NCI-H1105 (cell line): Measurements from ENCODE around the gene CFAP61.
"Not testable (repeated sequence)": the region's sequence is repeated elsewhere in the genome, so short reads cannot be mapped to it uniquely, and the experiment has no call there.

ENCODE experiments used
- DNase-seq: peaks from one replicate; lab custom pipeline; 2025; lab: John Stamatoyannopoulos, UW

Gene CFAP61

DNA sequence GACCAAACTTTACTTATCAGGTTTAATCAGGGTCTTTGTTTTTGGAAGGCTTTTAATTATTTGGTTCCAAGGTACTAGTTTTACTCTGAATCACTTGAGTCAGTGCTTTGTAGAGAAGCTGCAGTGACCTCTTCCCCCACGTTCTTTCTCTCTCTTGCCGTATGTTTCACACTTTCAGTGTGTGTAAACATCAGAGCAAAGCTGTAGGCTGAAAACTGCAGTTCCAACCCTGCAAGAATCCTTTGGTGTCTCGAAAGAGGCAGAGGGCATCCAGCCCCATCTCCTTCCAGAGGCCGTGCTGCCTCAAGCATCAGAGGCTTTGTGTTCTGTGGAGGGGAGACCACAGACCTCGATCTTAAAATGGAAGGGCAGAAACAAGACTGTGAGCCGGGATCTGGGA, 42.1 kb downstream of the CFAP61 start:
- no peak for DNase-seq

DNA sequence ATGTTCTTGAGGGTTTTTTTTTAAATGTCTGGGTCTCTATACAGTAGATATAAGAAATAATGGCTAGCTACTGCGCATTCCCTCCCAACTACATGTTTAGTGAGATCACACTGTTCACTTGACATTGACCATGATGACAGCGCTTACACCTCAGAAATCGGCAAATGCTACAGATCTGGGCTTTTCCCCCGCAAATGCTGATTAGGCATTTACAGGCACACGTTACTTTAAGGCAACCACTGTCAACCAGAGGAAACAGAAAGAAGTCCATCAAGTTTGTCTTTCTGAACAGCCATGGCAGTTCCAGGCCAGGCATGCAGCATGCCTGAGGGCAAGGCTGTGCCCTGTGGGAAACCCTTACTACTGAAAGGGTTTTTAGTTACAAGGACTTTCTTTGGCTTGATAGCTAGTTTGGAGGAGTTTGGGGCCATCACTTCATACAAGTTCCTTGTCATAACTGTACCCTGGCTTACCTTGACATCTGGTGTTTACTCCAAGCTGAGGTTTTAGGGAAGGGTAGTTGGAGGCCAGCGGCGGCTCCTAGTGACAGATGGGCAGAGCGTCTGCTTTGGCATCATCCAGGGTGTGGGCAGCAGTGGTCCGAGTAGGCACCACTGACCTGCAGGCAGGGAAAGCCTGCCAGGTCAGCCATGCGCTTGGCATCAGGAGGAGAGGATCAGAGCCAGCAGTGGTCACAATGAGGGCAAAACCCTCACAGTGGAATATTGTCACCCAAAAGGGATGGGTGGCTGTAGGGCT, 43.0 kb downstream of the CFAP61 start:
- no peak for DNase-seq

- DNase-seq, result no peak
Measured at GRCh38 chr20:20096421-20096820, 44.1 kb downstream of the CFAP61 start.

DNA sequence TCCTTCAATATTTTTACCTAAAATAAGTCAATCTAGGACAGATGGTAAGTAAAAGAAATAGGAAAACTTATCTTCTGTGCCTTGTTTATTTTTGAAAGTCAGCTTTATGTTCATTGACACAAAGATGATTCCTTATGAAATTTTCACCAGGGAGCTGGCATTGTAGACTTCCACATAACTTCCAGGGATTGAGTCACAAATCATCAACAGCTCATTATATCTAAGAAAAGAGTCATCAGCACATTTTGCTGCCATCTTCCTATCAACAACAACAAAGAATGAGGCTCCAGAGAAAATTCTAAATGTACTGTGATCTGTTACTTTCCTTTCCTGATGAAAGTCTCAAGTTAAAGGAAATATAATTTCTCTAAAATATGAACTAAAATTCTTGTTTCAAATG, 48.5 kb downstream of the CFAP61 start:
- no peak for DNase-seq

DNA sequence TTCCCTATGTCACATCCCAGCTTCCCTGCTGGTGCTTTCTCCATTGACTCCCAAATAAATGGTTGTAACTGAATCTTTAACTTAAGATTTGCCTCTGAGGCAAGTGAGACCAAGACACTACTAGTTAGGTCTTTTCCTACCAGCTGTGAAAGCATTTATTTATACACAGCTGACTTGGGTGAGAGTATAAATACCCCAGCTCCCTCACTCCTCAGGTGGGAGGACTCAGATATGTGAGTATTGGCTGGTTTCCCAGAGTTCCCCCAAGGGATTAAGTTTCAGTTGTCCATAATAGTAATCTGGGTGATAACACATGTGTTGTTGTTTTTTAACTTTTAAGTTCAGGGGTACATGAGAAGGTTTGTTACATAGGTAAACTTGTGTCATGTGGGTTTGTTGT, 49.8 kb downstream of the CFAP61 start:
- no peak for DNase-seq

GRCh38 chr20:20102716-20103258, 50.5 kb downstream of the CFAP61 start:
- no peak for DNase-seq

- no peak for DNase-seq
Measured at GRCh38 chr20:20103486-20103885, 51.2 kb downstream of the CFAP61 start.

DNA sequence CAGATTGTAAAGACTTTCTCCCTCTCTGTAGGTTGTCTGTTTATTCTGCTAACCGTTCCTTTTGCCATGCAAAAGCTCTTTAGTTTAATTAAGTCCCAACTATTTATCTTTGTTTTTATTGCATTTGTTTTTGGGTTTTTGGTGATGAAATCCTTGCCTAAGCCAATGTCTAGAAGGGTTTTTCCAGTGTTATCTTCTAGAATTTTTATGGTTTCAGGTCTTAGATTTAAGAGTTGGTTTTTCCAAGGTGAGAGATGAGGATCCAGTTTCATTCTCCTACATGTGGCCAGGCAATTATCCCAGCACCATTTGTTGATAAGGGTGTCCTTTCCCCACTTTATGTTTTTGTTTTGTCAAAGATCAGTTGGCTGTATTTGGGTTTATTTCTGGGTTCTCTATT, 70.9 kb downstream of the CFAP61 start:
- DNase-seq, result not testable (repeated sequence)

DNA sequence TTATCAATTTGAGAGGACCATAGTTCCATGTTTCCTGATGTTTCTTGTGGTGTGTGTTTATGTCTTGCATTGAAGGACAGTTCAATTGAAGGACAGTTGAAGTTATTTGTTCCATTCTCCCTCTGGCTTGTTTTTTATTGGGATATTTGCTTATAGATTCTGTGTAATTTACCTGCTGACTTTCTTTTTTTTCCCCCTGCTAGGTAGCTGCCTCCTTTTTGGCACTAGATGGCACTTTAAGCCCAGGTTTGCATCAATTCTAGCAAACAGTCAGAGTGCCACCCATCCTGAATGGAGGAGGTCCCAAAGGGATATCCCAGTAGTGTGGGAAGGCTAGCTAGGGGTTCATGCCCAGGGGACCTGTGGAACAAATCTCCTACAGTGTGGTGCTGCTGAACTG, 78.1 kb downstream of the CFAP61 start:
- peak; percentile 18 for DNase-seq

GRCh38 chr20:20134941-20135575, 82.7 kb downstream of the CFAP61 start:
- DNase-seq, result no peak

DNA sequence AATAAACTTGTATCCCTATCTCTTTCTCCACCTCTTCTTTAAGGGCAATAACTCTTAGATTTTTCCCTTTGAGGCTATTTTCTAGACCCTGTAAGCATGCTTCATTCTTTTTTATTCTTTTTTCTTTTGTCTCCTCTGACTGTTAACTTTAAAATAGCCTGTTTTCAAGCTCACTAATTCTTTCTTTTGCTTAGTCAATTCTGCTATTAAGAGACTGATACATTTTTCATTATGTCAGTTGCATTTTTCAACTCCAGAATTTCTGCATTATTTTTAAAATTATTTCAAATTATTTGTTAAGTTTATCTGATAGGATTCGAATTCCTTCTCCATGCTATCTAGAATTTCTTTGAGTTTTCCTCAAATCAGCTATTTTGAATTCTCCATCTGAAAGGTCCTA, 84.0 kb downstream of the CFAP61 start:
- DNase-seq, result no peak

DNA sequence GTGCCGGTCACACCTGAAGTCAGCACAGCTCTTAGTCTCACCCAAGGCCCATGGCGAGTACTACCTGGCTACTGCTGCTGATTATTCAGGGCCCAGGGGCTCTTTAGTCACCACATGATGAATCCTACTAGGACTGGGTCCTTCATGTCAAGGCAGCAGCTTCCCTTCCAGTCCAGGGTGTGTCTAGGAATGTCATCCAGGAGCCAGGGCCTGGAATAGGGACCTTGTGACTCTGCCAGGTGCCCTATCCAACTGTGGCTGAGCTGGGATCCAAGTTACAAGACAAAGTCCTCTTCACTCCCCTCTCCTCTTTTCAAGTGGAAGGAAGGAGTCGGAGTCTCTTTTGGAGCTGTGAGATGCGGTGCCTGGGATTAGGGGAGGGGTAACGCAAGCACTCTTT, 85.5 kb downstream of the CFAP61 start:
- no peak for DNase-seq

DNA sequence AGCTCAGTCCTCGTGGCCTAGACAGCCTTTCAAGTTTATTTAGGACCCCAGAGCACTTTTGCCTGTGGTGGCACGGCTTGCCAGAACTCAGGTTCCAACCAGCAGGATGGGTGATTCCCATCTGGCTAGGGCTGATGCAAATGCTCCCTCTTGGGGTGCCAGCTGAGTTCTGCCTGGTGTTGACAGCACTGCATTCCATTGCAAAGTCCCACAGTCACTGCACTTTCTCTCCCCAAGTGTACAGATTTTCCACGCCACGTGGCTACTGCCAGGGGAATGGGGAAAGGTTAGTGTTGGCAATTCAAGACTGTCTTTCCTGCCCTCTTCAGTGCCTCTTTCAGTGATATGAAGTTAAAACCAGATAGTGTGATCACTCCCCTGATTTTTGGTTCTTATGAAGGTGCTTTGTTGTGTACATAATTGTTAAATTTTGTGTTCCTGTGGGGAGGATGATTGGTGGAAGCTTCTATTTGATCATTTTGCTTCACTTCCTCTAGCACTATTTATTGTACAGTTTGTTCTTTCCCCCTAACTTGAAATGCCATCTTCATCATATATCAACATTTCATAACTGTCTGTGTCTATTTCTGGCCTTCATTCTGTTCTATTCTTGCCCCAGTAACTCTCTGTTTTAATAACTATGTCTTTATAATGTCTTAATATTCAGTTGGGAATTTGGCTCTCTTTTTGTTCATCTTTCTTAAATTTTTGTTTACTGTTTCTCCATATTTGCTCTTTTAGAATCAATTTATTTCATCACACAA, 86.2 kb downstream of the CFAP61 start:
- DNase-seq, result no peak

DNA sequence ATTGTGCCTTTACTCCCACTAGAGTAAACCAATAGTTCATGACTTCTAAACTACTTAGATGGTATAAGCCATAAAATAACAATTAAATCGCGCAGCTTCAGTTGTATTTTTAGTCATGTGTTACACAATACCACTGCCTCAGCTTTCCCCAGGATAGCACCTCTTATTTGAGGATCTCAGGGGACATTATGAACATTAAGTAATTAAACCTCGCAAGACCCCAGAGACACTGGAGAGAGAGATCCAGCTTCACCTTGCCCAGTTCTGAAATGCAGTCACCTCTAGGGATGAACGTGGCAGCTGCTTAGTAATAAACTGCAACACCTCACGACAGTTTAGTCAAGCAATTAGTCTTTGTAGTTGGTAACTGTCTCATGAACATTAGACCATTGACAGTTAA, 87.1 kb downstream of the CFAP61 start:
- no peak for DNase-seq

DNA sequence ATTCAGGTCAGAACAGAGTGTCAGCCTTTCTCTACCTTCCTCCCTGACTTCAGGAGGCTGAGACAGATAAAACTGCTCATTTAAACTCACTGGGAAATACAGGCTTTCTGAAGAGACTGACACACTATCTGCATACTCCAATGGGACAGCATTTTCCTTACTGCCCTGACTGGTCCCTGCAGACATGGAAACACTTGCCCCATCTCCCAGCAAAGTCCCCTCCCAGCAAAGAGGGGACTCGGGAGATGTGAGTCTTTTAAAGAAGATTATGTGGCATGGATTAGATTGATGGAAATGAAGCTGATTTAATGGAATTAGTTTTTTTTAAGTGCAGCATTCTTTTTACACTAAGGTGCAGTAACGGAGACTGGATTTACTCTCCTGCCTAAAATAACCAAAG, 90.8 kb downstream of the CFAP61 start:
- DNase-seq, result no peak

GRCh38 chr20:20143646-20144045, 91.3 kb downstream of the CFAP61 start:
- DNase-seq, result no peak

DNA sequence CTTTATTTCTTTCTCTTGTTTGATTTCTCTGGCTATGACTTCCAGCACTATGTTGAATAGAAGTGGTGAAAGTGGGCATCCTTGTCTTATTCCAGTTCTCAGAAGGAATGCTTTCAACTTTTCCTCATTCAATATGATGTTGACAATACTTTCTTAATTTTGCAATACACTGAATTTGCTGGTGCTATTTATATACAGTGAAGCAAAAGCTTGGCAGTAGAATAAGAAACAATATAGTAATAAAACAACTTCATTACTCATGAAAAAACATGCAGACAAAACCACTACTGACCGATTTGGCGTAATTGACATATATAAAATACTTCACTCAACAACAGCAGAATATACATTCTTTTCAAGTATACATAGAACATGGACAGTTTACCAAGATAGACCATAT, 96.4 kb downstream of the CFAP61 start:
- DNase-seq, result no peak

- no peak for DNase-seq
Measured at GRCh38 chr20:20150241-20150640, 97.9 kb downstream of the CFAP61 start.

DNA sequence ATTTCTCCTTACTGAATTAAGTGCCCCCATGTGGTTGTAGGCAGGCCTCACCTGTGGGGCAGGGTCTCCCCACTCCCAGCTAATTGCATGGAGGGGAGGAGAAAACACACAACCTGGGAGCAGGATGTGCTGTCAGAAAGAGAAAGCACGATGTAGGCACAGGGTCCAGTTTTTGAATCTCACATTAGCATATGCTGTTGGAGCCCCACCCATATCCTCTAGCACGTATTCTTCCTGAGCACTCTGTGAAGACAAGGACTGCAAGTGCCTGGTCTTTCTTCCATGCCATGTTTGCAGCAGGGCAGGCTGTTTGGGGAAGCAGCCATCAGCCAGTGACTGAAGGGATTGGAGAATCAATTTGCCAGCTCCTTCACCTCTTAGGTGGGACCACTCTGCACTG, 108.2 kb downstream of the CFAP61 start:
- no peak for DNase-seq

GRCh38 chr20:20161611-20162010, 109.3 kb downstream of the CFAP61 start:
- no peak for DNase-seq

- no peak for DNase-seq
Measured at GRCh38 chr20:20167698-20168097, 115.4 kb downstream of the CFAP61 start.

GRCh38 chr20:20173254-20173653, 120.9 kb downstream of the CFAP61 start:
- DNase-seq, result no peak
